Fibroblast of gingiva (primary cell): ENCODE data around the gene LARGE1.
"Not testable (repeated sequence)": the region's sequence is repeated elsewhere in the genome, so short reads cannot be mapped to it uniquely, and the experiment has no call there.

Source experiments
- DNase-seq: peaks from one replicate; pipeline ENCODE4 v3.0.0-alpha.2; 2011; ENCODE audit warnings: low read depth

LARGE1 gene

GRCh38 chr22:33415401-33415800 lies 504.9 kb downstream of the LARGE1 start:
- no peak for DNase-seq

GRCh38 chr22:33409079-33409478 lies 511.2 kb downstream of the LARGE1 start:
- DNase-seq = no peak

GRCh38 chr22:33405194-33405593 lies 515.1 kb downstream of the LARGE1 start:
- DNase-seq = no peak

GRCh38 chr22:33404723-33405122 lies 515.6 kb downstream of the LARGE1 start:
- DNase-seq = no peak

- DNase-seq = no peak
Measured at GRCh38 chr22:33402325-33402724, 518.0 kb downstream of the LARGE1 start.

- DNase-seq = peak; percentile 28
Measured at GRCh38 chr22:33401291-33401690, 519.0 kb downstream of the LARGE1 start.

- no peak for DNase-seq
Measured at GRCh38 chr22:33400891-33401290, 519.4 kb downstream of the LARGE1 start.

- DNase-seq = no peak
Measured at GRCh38 chr22:33400061-33400840, 520.0 kb downstream of the LARGE1 start.

GRCh38 chr22:33397381-33397907 lies 522.8 kb downstream of the LARGE1 start:
- DNase-seq = no peak

- DNase-seq = no peak
Measured at GRCh38 chr22:33393432-33393831, 526.8 kb downstream of the LARGE1 start.

- DNase-seq = no peak
Measured at GRCh38 chr22:33391298-33391697, 529.0 kb downstream of the LARGE1 start.

- no peak for DNase-seq
Measured at GRCh38 chr22:33389936-33390335, 530.3 kb downstream of the LARGE1 start.

GRCh38 chr22:33386270-33386669 lies 534.0 kb downstream of the LARGE1 start:
- DNase-seq = no peak

GRCh38 chr22:33385611-33386010 lies 534.7 kb downstream of the LARGE1 start:
- no peak for DNase-seq

GRCh38 chr22:33382436-33382835 lies 537.8 kb downstream of the LARGE1 start:
- no peak for DNase-seq

GRCh38 chr22:33381531-33382406 lies 538.5 kb downstream of the LARGE1 start:
- no peak for DNase-seq

GRCh38 chr22:33380789-33381530 lies 539.3 kb downstream of the LARGE1 start:
- DNase-seq = peak; percentile 54

GRCh38 chr22:33379836-33380235 lies 540.4 kb downstream of the LARGE1 start:
- DNase-seq = no peak

GRCh38 chr22:33372875-33373274 lies 547.4 kb downstream of the LARGE1 start:
- no peak for DNase-seq

GRCh38 chr22:33363256-33363655 lies 557.0 kb downstream of the LARGE1 start:
- DNase-seq = not testable (repeated sequence)

GRCh38 chr22:33362702-33363101 lies 557.6 kb downstream of the LARGE1 start:
- no peak for DNase-seq

GRCh38 chr22:33361581-33361980 lies 558.7 kb downstream of the LARGE1 start:
- DNase-seq = no peak
